Measurements from ENCODE around the gene NFYC.

Gene NFYC

GRCh38 chr1:40751802-40752201, 60.3 kb downstream of the NFYC start:
- no peak overlapping the region for H3K27ac ChIP-seq (ENCODE audit: low read depth, low read length)
- H3K36me3 ChIP-seq (ENCODE audit: insufficient read depth, low read length): peaks cover 95% of the 10 kb centered on the region
- H3K9me3 ChIP-seq (ENCODE audit: insufficient read depth, low read depth, low read length): no peaks in the 10 kb centered on the region
- 92% methylated on average over 3 of the region's 4 CpGs for WGBS
- no peak overlapping the region for H3K9ac ChIP-seq (ENCODE audit: low read depth, low read length)
- no peak overlapping the region for H3K4me3 ChIP-seq (ENCODE audit: low read length)
- H3K4me1 ChIP-seq (ENCODE audit: insufficient read depth, low read length): no peaks in the 10 kb centered on the region
- H3K27me3 ChIP-seq (ENCODE audit: insufficient read depth, low read length): no peaks in the 10 kb centered on the region

GRCh38 chr1:40753142-40753882, 61.8 kb downstream of the NFYC start:
- Histone ChIP-seq H3K27ac (ENCODE audit: low read depth, low read length) (no peak overlapping the region), H3K36me3 (ENCODE audit: insufficient read depth, low read length) (peaks cover 100% of the 10 kb centered on the region)
- WGBS: 96% methylated on average over 8 of the region's 8 CpGs

GRCh38 chr1:40754201-40754600, 62.7 kb downstream of the NFYC start:
- 94% methylated on average over 8 of the region's 8 CpGs for WGBS
- H3K4me1 ChIP-seq (ENCODE audit: insufficient read depth, low read length): no peaks in the 10 kb centered on the region
- H3K4me3 ChIP-seq (ENCODE audit: low read length): no peak overlapping the region
- no peaks in the 10 kb centered on the region for H3K9me3 ChIP-seq (ENCODE audit: insufficient read depth, low read depth, low read length)
- H3K27me3 ChIP-seq (ENCODE audit: insufficient read depth, low read length): no peaks in the 10 kb centered on the region
- no peak overlapping the region for H3K27ac ChIP-seq (ENCODE audit: low read depth, low read length)
- H3K36me3 ChIP-seq (ENCODE audit: insufficient read depth, low read length): peaks cover 100% of the 10 kb centered on the region
- H3K9ac ChIP-seq (ENCODE audit: low read depth, low read length): no peak overlapping the region

More at GRCh38 chr1:40753142-40753882, 61.8 kb downstream of the NFYC start:
- Histone ChIP-seq H3K9ac (ENCODE audit: low read depth, low read length) (no peak overlapping the region), H3K9me3 (ENCODE audit: insufficient read depth, low read depth, low read length) (no peaks in the 10 kb centered on the region), H3K4me1 (ENCODE audit: insufficient read depth, low read length) (no peaks in the 10 kb centered on the region), H3K27me3 (ENCODE audit: insufficient read depth, low read length) (no peaks in the 10 kb centered on the region), H3K4me3 (ENCODE audit: low read length) (no peak overlapping the region)

GRCh38 chr1:40755067-40755466, 63.6 kb downstream of the NFYC start:
- 84% methylated on average over 4 of the region's 4 CpGs for WGBS
- Histone ChIP-seq H3K9ac (ENCODE audit: low read depth, low read length) (no peak overlapping the region), H3K36me3 (ENCODE audit: insufficient read depth, low read length) (peaks cover 100% of the 10 kb centered on the region), H3K27me3 (ENCODE audit: insufficient read depth, low read length) (no peaks in the 10 kb centered on the region), H3K4me3 (ENCODE audit: low read length) (no peak overlapping the region), H3K27ac (ENCODE audit: low read depth, low read length) (no peak overlapping the region), H3K4me1 (ENCODE audit: insufficient read depth, low read length) (no peaks in the 10 kb centered on the region), H3K9me3 (ENCODE audit: insufficient read depth, low read depth, low read length) (no peaks in the 10 kb centered on the region)

GRCh38 chr1:40756523-40756922, 65.0 kb downstream of the NFYC start:
- 98% methylated on average over 3 of the region's 3 CpGs for WGBS
- Histone ChIP-seq H3K27ac (ENCODE audit: low read depth, low read length) (no peak overlapping the region), H3K36me3 (ENCODE audit: insufficient read depth, low read length) (peaks cover 99% of the 10 kb centered on the region), H3K9ac (ENCODE audit: low read depth, low read length) (no peak overlapping the region), H3K9me3 (ENCODE audit: insufficient read depth, low read depth, low read length) (no peaks in the 10 kb centered on the region), H3K4me1 (ENCODE audit: insufficient read depth, low read length) (no peaks in the 10 kb centered on the region), H3K27me3 (ENCODE audit: insufficient read depth, low read length) (no peaks in the 10 kb centered on the region), H3K4me3 (ENCODE audit: low read length) (no peak overlapping the region)

- Histone ChIP-seq H3K9me3 (ENCODE audit: insufficient read depth, low read depth, low read length) (no peaks in the 10 kb centered on the region), H3K4me3 (ENCODE audit: low read length) (no peak overlapping the region), H3K9ac (ENCODE audit: low read depth, low read length) (no peak overlapping the region), H3K27me3 (ENCODE audit: insufficient read depth, low read length) (no peaks in the 10 kb centered on the region), H3K4me1 (ENCODE audit: insufficient read depth, low read length) (no peaks in the 10 kb centered on the region), H3K36me3 (ENCODE audit: insufficient read depth, low read length) (peaks cover 97% of the 10 kb centered on the region), H3K27ac (ENCODE audit: low read depth, low read length) (no peak overlapping the region)
- 95% methylated on average over 8 of the region's 8 CpGs for WGBS
Measured at GRCh38 chr1:40757084-40757483, 65.6 kb downstream of the NFYC start.

- Histone ChIP-seq H3K9me3 (ENCODE audit: insufficient read depth, low read depth, low read length) (no peaks in the 10 kb centered on the region), H3K4me3 (ENCODE audit: low read length) (no peak overlapping the region), H3K4me1 (ENCODE audit: insufficient read depth, low read length) (no peaks in the 10 kb centered on the region), H3K36me3 (ENCODE audit: insufficient read depth, low read length) (peaks cover 97% of the 10 kb centered on the region), H3K27me3 (ENCODE audit: insufficient read depth, low read length) (no peaks in the 10 kb centered on the region), H3K27ac (ENCODE audit: low read depth, low read length) (no peak overlapping the region), H3K9ac (ENCODE audit: low read depth, low read length) (no peak overlapping the region)
- 96% methylated on average over 7 of the region's 7 CpGs for WGBS
Measured at GRCh38 chr1:40758004-40758403, 66.5 kb downstream of the NFYC start.

GRCh38 chr1:40758578-40759343, 67.3 kb downstream of the NFYC start:
- no peak overlapping the region for H3K27ac ChIP-seq (ENCODE audit: low read depth, low read length)
- peaks cover 97% of the 10 kb centered on the region for H3K36me3 ChIP-seq (ENCODE audit: insufficient read depth, low read length)
- no peak overlapping the region for H3K4me3 ChIP-seq (ENCODE audit: low read length)
- no peaks in the 10 kb centered on the region for H3K4me1 ChIP-seq (ENCODE audit: insufficient read depth, low read length)
- H3K9ac ChIP-seq (ENCODE audit: low read depth, low read length): no peak overlapping the region
- 93% methylated on average over 5 of the region's 6 CpGs for WGBS
- no peaks in the 10 kb centered on the region for H3K9me3 ChIP-seq (ENCODE audit: insufficient read depth, low read depth, low read length)
- no peaks in the 10 kb centered on the region for H3K27me3 ChIP-seq (ENCODE audit: insufficient read depth, low read length)

- H3K4me1 ChIP-seq (ENCODE audit: insufficient read depth, low read length): no peaks in the 10 kb centered on the region
- H3K4me3 ChIP-seq (ENCODE audit: low read length): no peak overlapping the region
- H3K27me3 ChIP-seq (ENCODE audit: insufficient read depth, low read length): no peaks in the 10 kb centered on the region
- 98% methylated on average over 4 of the region's 4 CpGs for WGBS
- peaks cover 97% of the 10 kb centered on the region for H3K36me3 ChIP-seq (ENCODE audit: insufficient read depth, low read length)
- H3K9ac ChIP-seq (ENCODE audit: low read depth, low read length): no peak overlapping the region
- no peak overlapping the region for H3K27ac ChIP-seq (ENCODE audit: low read depth, low read length)
- no peaks in the 10 kb centered on the region for H3K9me3 ChIP-seq (ENCODE audit: insufficient read depth, low read depth, low read length)
Measured at GRCh38 chr1:40760984-40761383, 69.5 kb downstream of the NFYC start.

- Histone ChIP-seq H3K36me3 (ENCODE audit: insufficient read depth, low read length) (peaks cover 97% of the 10 kb centered on the region), H3K9me3 (ENCODE audit: insufficient read depth, low read depth, low read length) (no peaks in the 10 kb centered on the region), H3K27me3 (ENCODE audit: insufficient read depth, low read length) (no peaks in the 10 kb centered on the region), H3K27ac (ENCODE audit: low read depth, low read length) (no peak overlapping the region), H3K4me3 (ENCODE audit: low read length) (no peak overlapping the region), H3K4me1 (ENCODE audit: insufficient read depth, low read length) (no peaks in the 10 kb centered on the region), H3K9ac (ENCODE audit: low read depth, low read length) (no peak overlapping the region)
- WGBS: 92% methylated on average over 7 of the region's 7 CpGs
Measured at GRCh38 chr1:40762144-40762923, 70.8 kb downstream of the NFYC start.

Measured in HUES64 (cell line).